ENCODE results near the gene SPAST.

DNA sequence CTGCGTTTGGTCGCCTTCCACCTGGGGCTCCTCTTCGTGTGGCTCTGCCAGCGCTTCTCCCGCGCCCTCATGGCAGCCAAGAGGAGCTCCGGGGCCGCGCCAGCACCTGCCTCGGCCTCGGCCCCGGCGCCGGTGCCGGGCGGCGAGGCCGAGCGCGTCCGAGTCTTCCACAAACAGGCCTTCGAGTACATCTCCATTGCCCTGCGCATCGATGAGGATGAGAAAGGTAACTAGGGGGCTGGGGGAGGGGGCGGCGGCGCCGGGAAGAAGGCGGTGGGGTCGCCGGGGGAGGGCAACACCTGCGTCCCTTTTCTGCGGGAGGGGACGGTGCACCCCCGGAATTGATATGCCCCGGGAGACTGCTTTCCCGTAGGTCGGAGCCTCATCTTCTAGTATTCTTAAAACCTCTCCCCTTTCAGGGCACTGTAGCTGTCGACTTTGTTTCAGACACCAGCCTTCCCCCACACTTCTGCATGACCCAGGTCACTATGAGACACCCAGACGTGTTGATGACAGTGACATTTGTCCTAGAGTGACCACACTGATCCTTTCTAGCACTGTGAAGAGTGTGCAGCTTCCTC lies 755 bp downstream of the SPAST start:
- TF ChIP-seq, protein P1, sequence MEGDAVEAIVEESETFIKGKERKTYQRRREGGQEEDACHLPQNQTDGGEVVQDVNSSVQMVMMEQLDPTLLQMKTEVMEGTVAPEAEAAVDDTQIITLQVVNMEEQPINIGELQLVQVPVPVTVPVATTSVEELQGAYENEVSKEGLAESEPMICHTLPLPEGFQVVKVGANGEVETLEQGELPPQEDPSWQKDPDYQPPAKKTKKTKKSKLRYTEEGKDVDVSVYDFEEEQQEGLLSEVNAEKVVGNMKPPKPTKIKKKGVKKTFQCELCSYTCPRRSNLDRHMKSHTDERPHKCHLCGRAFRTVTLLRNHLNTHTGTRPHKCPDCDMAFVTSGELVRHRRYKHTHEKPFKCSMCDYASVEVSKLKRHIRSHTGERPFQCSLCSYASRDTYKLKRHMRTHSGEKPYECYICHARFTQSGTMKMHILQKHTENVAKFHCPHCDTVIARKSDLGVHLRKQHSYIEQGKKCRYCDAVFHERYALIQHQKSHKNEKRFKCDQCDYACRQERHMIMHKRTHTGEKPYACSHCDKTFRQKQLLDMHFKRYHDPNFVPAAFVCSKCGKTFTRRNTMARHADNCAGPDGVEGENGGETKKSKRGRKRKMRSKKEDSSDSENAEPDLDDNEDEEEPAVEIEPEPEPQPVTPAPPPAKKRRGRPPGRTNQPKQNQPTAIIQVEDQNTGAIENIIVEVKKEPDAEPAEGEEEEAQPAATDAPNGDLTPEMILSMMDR (conservative IDR thresholded peaks at IDR 0.05 in 1 of 2, IDR thresholded peaks at IDR 0.05 in 1 of 2; ENCODE audit: extremely low read depth in 1 of 2, insufficient read depth in 1 of 2, low read depth in 1 of 2, low read length in 2 of 2), result no peak
- no peak for TF ChIP-seq EZH2 (IDR thresholded peaks at IDR 0.05; ENCODE audit: borderline replicate concordance, low read length)
